Ishikawa (cell line): Measurements from ENCODE around the gene UTP11.

Experiments
- CEBPB ChIP-seq: IDR thresholded peaks from 2 replicates; pipeline ENCODE4 v1.6.1; 2012
- CREB1 ChIP-seq: IDR thresholded peaks from 2 replicates; pipeline ENCODE4 v1.6.1; 2012; ENCODE audit warnings: low read depth
- EGR1 ChIP-seq: IDR thresholded peaks from 2 replicates; pipeline ENCODE4 v1.6.1; 2012
- EP300 ChIP-seq: IDR thresholded peaks from 2 replicates; pipeline ENCODE4 v1.6.1; 2012; ENCODE audit warnings: borderline replicate concordance
- FOXM1 ChIP-seq: IDR thresholded peaks from 2 replicates; pipeline ENCODE4 v1.6.1; 2012; ENCODE audit warnings: low read depth, borderline replicate concordance
- NFIC ChIP-seq: IDR thresholded peaks from 2 replicates; pipeline ENCODE4 v1.6.1; 2012
- RAD21 ChIP-seq: IDR thresholded peaks from 2 replicates; pipeline ENCODE4 v1.6.1; 2012; ENCODE audit warnings: low read depth
- TAF1 ChIP-seq: IDR thresholded peaks from 2 replicates; pipeline ENCODE4 v1.6.1; 2012; ENCODE audit warnings: low read depth, mild to moderate bottlenecking
- TCF12 ChIP-seq: IDR thresholded peaks from 2 replicates; pipeline ENCODE4 v1.6.1; 2012; ENCODE audit warnings: low read depth
- TEAD4 ChIP-seq: IDR thresholded peaks from 2 replicates; pipeline ENCODE4 v1.6.1; 2012
- YY1 ChIP-seq: IDR thresholded peaks from 2 replicates; pipeline ENCODE4 v1.6.1; 2012; ENCODE audit warnings: low read depth
- ZBTB7A ChIP-seq: IDR thresholded peaks from 2 replicates; pipeline ENCODE4 v1.6.1; 2012; ENCODE audit warnings: low read depth
- TF ChIP-seq, protein P1 (sequence below): IDR thresholded peaks from 2 replicates; pipeline ENCODE4 v1.6.1; 2012
- TF ChIP-seq, protein P2 (sequence below): IDR thresholded peaks from 2 replicates; pipeline ENCODE4 v1.6.1; 2012; ENCODE audit warnings: low read depth, mild to moderate bottlenecking
- TF ChIP-seq, protein P3 (sequence below): IDR thresholded peaks from 2 replicates; pipeline ENCODE4 v1.6.1; 2012

The UTP11 gene

DNA sequence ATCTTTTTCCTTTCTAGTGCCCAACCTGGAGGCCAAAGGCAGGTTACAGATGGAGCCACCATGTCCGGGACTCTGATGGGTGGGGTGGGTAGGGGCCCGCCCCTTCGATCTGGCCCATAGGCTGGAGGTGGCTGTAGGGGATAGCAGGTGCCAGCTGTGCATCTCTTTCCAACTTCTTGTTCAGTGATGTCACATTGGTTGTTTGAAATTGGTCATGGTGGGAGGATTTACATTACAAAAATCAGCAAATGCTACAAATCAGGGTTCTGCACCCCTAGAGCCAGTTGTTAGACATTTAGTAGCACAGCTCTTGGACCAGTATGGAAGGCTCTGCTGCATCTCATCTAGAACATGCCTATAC, 56.4 kb downstream of the UTP11 start:
- TF ChIP-seq ZBTB7A (no peak), CREB1 (no peak), EP300 (no peak), RAD21 (no peak), EGR1 (no peak), FOXM1 (no peak), YY1 (no peak)
- TF ChIP-seq, protein P1, sequence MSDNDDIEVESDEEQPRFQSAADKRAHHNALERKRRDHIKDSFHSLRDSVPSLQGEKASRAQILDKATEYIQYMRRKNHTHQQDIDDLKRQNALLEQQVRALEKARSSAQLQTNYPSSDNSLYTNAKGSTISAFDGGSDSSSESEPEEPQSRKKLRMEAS: no peak

DNA sequence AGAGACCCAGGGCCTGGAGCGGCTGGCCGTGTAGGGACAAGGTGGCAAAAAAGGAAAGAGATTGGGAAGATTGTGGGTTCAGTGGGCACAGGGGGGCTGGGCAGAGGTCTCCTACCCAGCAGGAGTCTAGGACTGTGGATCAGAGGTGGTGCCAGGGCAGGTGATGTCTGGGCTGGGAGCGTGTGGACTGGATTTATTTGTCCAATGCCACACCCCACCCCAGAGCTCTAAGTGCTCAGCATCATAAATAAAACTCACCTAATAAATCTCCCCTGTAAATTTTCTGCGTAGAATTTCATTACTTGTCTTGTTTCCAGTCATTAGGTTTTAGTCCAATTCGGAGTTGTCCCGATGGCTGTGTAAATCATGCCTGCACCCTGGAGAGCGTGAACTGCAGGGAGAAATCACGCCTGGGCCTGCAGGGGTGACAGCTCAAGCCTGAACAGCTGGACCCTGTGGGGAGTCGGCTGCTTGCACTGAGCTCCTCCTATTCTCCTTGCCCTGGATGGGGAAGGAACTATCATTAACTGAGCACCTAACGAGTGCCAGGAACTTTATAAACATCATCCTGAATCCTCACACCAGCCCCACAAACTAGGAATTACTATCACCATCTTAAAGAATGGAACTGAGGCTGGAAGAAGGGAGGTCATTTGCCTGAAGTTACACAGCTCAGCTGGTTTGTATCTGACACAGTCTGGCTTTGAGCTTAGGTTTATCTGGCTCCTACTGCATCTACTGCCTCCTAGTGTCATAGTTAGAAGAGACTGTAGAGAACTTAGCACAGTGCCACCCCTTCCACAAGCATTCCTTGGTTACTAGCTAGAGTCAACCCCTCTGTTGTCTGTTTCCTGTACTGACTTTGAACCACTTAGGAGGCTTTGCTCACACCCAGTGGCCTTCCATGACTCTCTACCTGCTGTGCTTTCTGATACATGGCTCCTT, 59.0 kb downstream of the UTP11 start:
- TF ChIP-seq YY1: no peak
- peak; percentile 29; the same call in 1 of the 2 replicates for TF ChIP-seq RAD21

DNA sequence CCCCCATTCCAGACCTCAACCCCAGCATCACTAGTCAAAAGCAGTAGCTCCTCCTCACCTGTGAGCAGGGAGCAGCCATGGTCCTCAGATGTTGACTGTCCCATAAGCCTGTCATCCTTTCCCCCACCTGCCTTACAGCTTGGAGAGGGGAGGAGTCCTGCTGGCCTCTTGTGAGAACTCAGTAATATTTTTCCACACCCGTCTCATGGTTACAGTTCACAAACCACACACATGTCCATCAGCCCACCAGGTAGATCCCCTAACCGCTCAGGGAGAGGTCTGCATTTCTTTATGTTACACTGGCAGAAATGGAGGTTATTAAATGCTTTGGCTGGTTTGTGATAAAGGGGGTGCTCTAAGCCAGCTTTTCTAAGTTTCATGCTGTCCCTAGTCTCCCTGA, 60.3 kb downstream of the UTP11 start:
- TF ChIP-seq, protein P1: no peak
- TF ChIP-seq YY1: no peak
- no peak for TF ChIP-seq TEAD4
- TF ChIP-seq NFIC: no peak
- no peak for TF ChIP-seq FOXM1
- no peak for TF ChIP-seq TCF12
- TF ChIP-seq RAD21: no peak
- TF ChIP-seq EGR1: no peak
- no peak for TF ChIP-seq ZBTB7A
- no peak for TF ChIP-seq CEBPB
- TF ChIP-seq, protein P2, sequence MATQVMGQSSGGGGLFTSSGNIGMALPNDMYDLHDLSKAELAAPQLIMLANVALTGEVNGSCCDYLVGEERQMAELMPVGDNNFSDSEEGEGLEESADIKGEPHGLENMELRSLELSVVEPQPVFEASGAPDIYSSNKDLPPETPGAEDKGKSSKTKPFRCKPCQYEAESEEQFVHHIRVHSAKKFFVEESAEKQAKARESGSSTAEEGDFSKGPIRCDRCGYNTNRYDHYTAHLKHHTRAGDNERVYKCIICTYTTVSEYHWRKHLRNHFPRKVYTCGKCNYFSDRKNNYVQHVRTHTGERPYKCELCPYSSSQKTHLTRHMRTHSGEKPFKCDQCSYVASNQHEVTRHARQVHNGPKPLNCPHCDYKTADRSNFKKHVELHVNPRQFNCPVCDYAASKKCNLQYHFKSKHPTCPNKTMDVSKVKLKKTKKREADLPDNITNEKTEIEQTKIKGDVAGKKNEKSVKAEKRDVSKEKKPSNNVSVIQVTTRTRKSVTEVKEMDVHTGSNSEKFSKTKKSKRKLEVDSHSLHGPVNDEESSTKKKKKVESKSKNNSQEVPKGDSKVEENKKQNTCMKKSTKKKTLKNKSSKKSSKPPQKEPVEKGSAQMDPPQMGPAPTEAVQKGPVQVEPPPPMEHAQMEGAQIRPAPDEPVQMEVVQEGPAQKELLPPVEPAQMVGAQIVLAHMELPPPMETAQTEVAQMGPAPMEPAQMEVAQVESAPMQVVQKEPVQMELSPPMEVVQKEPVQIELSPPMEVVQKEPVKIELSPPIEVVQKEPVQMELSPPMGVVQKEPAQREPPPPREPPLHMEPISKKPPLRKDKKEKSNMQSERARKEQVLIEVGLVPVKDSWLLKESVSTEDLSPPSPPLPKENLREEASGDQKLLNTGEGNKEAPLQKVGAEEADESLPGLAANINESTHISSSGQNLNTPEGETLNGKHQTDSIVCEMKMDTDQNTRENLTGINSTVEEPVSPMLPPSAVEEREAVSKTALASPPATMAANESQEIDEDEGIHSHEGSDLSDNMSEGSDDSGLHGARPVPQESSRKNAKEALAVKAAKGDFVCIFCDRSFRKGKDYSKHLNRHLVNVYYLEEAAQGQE: no peak
- TF ChIP-seq CREB1: no peak
- no peak for TF ChIP-seq EP300
- no peak for TF ChIP-seq TAF1
- TF ChIP-seq, protein P3, sequence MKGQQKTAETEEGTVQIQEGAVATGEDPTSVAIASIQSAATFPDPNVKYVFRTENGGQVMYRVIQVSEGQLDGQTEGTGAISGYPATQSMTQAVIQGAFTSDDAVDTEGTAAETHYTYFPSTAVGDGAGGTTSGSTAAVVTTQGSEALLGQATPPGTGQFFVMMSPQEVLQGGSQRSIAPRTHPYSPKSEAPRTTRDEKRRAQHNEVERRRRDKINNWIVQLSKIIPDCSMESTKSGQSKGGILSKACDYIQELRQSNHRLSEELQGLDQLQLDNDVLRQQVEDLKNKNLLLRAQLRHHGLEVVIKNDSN: no peak

DNA sequence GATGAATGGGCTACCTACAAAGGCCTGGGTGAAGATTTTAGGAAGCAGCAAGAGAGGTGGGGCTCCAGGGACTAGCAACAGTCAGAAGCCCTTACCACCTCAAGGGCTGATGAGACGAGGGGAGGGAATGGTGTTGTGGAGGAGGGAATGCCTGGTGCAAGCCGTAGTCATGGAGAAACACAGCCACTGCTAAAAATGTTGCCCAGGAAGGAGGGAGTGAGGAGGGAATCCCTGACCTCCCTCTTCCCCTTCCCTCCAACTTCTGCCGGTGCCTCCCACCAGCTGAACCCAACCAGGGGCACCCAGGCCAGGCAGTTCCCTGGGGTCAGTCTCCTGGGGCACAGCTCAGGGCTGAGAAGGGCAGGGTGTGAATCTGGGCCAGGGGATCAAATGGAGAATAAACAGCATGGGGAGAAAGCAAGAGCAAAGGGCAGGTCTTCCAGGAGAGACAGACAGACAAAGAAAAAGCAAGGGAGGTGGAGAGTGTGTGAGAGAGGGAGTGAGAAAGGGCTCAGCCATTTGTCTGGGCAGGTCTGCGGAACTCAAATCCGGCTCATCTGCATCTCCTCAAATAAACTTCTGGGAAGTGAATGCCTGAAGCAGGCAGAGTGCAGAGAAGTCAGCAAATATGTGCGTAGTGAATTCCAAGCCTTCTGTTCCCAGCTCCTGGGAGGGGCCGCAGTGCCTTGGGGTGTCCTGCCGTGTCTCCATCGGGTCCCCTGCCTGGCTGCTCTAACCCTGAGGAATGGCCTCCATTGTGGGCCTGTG, 61.2 kb downstream of the UTP11 start:
- no peak for TF ChIP-seq TEAD4
- no peak for TF ChIP-seq ZBTB7A
- no peak for TF ChIP-seq FOXM1
- TF ChIP-seq NFIC: no peak
- no peak for TF ChIP-seq EGR1
- no peak for TF ChIP-seq CREB1
- TF ChIP-seq, protein P2: no peak

DNA sequence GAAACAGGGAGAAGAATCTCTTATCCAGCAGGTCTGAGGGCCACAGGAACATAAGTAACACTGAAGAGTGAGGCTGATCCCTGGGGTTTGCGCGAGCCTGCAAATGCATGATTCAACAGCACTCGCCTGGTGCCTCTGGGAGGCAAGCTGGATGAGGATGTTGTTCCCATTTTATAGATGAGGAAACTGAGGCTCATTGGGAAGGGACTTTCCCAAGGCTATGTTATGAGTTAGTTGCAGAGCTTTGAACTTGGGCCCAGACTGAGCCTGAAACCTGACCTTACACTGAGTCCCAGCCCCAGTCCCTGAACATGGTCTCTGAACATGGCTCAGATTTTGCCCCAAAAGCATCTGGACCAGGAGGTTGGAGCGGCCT, 61.8 kb downstream of the UTP11 start:
- TF ChIP-seq EGR1: no peak
- no peak for TF ChIP-seq TEAD4
- TF ChIP-seq, protein P2: no peak
- no peak for TF ChIP-seq NFIC
- no peak for TF ChIP-seq YY1
- no peak for TF ChIP-seq EP300
- no peak for TF ChIP-seq CEBPB
- TF ChIP-seq RAD21: no peak
- TF ChIP-seq TCF12: no peak
- no peak for TF ChIP-seq TAF1
- TF ChIP-seq, protein P3: no peak
- TF ChIP-seq, protein P1: no peak
- TF ChIP-seq ZBTB7A: no peak
- TF ChIP-seq CREB1: no peak
- TF ChIP-seq FOXM1: no peak
